Activated CD4-positive, alpha-beta T cell treated with anti-CD3 and anti-CD28 coated beads for 48 hours (primary cell): Measurements from ENCODE around the gene MT3.

ENCODE experiments used
- DNase-seq: peaks from one replicate; pipeline ENCODE4 v3.0.0-alpha.2; 2020

The MT3 gene

GRCh38 chr16:56589141-56590039 lies at the start of gene MT3:
Gene MT3, plus strand, starts transcription at chr16:56589528. Its CDS starts 63 bp downstream, at chr16:56589591.
- DNase-seq: peak; percentile 50

- no peak for DNase-seq
Measured at GRCh38 chr16:56539656-56540055, 49.7 kb upstream of the MT3 start.

- no peak for DNase-seq
Measured at GRCh38 chr16:56542039-56542438, 47.3 kb upstream of the MT3 start.

- DNase-seq: no peak
Measured at GRCh38 chr16:56547120-56547948, 42.0 kb upstream of the MT3 start.

- DNase-seq: no peak
Measured at GRCh38 chr16:56547949-56548567, 41.3 kb upstream of the MT3 start.

DNA sequence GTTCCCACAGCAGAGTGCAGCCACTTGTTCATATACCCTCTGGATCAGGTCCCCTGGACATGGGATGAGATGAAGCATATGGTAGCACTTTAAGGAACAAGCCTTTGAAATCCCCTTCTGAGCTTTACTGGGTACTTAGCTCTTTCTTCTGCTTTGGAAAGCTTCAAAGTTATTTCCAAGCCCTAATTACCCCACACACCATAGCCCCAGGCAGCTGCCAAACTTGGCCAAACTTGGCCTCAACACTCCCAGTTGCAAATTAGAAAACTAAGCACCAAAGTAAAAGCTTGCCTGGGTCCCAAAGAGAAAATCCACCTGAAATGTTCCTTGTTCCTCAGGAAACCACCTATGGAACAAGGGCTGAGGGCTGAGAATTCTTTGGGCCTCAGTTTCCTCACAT lies 40.2 kb upstream of the MT3 start:
- no peak for DNase-seq

- DNase-seq: peak; percentile 36
Measured at GRCh38 chr16:56549744-56550385, 39.5 kb upstream of the MT3 start.

DNA sequence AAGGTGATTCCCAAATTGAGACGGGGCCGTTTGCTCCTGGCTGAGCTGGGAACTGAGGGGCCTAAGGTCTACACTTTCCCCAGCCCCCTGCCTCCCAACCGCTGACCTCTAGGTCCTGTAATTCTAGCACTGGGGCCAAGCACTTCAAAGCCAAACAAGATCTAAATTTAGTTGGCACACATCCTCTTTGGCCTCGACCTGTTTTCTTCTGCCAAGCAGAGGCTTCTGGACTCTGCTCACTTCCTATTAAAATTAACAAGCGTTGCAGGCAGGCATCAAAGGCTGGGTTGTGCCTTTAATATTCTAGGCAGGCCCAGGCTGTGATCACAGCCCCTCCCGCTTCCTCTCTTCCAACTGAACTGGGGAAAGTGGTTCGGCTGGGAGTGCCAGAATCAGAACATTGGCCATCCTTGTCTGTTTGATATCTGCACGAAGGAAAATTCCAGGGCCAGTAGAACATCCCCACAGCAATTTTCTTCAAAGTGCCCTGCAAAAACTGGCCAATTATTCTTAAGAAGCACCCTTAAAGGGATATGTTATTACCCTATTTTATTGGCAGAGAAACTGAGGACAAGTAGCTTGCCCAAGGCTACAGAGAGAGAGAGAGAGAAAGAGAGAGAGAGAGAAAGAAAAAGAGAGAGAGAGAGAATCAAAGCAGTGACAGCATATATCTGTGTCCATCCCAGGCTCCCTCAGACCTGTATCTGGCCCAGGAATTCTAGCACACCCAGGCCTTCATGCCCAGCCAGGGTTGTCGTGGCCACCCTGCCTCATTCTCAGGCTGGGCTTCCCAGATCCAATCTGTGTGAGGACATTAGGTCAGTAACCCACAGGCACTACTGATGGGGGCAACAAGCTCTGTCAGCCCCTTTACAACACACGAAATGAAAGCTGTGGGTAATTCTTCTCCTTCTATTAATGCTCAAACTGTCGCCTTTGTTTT lies 37.3 kb upstream of the MT3 start:
- DNase-seq: no peak

- DNase-seq: no peak
Measured at GRCh38 chr16:56554441-56554840, 34.9 kb upstream of the MT3 start.

DNA sequence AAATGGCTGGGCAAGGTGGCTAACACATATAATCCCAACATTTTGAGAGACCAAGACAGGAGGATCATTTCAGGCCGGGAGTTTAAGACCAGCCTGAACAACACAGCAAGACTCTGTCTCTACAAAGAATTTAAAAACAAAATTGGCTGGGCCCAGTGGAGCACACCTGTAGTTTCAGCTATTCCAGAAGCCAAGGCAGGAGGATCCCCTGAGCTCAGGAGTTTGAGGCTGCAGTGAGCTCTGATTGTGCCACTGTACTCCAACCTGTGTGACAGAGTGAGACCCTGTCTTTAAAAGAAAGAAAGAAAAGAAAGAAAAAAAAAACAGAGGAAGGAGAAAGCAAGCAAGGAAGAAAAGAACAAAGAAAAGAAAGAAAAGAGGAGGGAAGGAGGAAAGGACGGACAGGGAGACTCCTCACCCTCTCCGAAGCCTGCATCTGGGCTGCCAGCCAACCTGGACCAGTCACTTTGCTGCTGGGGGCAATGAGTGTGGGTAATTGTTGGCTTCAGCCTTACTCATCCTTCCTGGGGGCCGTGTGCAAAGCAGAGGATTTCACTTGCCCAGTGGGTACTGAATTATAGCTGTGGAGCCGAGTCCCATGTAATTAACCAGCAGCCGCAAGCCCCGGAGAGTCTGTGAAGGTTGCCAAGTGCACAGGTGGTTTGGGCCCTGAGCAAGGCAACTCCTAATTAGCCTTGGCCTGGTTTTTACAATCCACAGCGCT lies 31.1 kb upstream of the MT3 start:
- no peak for DNase-seq

GRCh38 chr16:56559109-56559508 lies 30.2 kb upstream of the MT3 start:
- no peak for DNase-seq

DNA sequence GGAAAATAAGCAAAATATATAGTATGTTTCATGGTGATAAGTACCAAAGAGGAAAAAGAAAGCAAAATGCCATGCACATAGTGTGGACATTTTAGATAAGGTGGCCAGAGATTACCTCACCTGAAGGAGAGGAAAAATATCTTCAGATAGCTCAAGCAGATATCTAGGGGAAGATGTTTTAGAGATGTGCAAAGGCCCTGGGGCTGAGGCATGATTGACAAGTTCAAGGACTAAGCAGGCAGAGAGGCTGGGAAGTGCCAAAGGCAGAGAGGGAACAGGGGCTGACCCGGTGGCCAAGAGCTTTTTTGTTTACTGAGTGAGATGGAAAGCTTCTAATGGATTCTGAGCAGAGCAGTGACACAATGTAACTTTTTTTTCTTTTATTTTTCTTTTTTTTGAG lies 28.9 kb upstream of the MT3 start:
- DNase-seq: no peak

GRCh38 chr16:56561126-56561525 lies 28.2 kb upstream of the MT3 start:
- no peak for DNase-seq

DNA sequence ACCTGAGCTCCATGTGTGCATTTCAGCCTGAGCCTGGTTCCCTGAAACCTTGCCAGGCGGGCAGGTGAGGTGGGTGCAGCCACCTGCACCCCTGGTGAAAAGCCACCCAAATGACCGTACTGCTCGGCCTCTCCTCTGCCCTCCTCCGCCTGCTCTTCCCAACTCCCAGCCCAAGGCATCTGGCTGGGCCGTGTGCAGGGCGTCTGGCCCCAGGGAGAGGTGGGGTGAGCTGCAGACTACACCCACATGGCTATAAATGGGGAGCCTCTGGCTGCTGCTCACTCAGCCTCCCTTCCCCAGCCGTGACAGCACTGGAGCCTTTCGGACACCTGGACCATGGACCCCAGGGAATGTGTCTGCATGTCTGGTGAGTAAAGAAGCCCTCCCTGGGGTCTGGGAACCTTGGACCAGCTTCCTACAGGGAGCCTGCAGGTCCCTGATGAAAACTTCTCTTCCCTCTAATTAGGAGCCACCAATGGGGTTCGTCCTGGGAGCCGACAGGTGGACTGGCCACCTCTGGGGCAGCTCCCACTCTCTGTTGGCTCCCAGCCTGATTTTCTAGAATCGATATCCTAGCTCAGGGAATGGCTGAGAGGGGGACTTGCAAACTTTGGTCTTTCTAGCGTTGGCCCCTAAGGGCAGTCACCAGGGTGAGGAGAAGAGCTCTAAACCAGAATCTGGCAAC lies 24.4 kb upstream of the MT3 start, which contains the start of gene MT4:
Gene MT4 (plus strand): TSS at position 281 of the 685 bp plus-strand sequence. CDS start 56 bp downstream, at position 337.
- no peak for DNase-seq

- DNase-seq: no peak
Measured at GRCh38 chr16:56569971-56570370, 19.4 kb upstream of the MT3 start.

DNA sequence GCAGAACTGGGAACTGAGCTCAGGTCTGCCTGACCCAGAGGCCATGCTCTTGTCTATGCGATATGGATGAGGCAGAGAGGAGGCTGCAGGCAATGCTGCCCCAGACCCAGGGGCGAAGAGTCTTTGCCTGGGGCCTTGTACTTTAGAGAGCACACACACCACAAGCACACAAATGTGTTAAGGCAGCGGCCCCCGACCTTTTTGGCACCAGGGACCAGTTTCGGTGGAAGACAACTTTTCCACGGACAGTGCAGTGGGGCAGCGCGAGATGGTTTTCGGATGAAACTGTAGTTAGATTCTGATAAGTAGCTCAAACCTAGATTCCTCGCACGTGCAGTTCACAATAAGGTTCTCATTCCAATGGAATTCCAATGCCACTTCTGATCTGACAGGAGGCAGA lies 17.8 kb upstream of the MT3 start:
- DNase-seq: no peak

DNA sequence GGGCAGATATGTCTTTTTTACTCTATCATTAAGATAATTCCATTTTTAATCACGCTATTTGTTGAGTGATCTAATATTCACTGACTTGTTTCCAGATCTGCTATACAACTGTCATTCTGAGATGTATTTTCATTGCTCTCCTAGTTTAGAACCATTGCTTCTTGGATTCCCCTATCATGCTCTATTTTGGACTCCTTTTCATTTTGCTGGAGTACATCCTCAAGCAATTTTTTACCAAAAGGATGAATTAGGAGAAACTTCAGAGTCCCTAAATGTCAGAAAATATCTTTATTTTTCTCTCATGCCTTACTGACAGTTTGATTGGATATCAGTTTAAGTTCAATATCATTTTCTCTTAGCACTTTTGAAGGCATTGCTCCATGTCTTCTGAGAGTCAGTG lies 14.7 kb upstream of the MT3 start:
- DNase-seq: no peak

GRCh38 chr16:56576585-56577299 lies 12.6 kb upstream of the MT3 start:
- DNase-seq: peak; percentile 92

GRCh38 chr16:56577300-56577625 lies 12.1 kb upstream of the MT3 start:
- DNase-seq: no peak
